Measurements from ENCODE around the gene GTF2A1L.
"Not testable (repeated sequence)": the region's sequence is repeated elsewhere in the genome, so short reads cannot be mapped to it uniquely, and the experiment has no call there.

Gene GTF2A1L

DNA sequence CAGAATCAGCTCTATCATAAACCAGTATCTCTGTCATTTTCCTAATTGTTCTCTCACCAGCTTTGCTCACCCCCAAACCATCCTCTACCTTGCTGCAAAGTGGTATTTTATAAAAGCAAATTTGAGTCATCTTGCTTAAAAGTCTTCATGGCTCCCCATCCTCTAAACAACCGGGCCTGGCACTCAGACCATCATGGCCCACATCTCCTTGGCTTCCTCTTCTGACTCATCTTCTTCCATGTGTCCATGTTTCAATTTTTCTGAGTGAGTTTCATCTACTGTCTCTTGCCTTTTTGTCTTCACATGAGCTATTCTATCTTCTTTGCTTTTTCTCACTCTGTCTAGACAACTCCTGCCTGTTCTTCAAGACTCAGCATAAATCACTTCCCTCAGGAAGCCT lies 79.2 kb downstream of the GTF2A1L start:
- DNase-seq (ENCODE audit: low read depth in 1 of 2, low spot score in 1 of 2), result no peak

DNA sequence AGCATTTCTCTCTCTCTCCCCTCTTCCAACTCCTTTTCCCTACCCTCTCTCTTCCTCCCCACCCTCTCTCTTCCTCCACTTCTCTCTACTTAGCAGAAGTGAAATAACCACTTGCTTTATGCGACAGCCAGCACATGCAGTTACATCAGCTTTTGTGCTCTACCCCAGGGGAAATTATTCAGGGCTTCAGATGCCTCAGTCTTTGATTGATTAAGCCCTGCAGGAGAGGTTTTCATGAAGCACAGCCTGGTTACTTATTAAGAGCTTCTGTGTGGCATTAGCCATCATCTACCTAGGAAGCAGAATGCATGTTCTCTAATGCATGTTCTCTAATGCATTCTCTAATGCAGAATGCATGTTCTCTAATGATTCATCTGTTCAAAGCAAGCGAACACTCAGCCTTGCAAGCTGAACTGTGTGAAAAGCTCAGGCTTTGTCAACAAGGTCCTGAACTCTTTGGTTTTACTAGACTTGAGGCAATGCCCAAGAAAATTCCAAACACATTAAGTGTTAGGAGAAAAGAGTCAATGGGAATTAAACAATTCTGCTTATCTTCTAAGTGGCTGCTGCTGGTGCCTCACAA lies 81.8 kb downstream of the GTF2A1L start:
- DNase-seq (ENCODE audit: low read depth in 1 of 2, low spot score in 1 of 2), result no peak

DNA sequence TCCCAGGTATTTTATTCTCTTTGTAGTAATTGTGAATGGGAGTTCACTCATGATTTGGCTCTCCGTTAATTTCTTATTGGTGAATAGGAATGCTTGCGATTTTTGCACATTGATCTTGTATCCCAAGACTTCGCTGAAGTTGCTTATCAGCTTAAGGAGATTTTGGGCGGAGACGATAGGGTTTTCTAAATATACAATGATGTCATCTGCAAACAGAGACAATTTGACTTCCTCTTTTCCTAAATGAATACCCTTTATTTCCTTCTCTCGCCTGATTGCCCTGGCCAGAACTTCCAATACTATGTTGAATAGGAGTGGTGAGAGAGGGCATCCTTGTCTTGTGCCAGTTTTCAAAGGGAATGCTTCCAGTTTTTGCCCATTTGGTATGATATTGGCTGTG lies 86.0 kb downstream of the GTF2A1L start:
- DNase-seq (ENCODE audit: low read depth in 1 of 2, low spot score in 1 of 2), result not testable (repeated sequence)

DNA sequence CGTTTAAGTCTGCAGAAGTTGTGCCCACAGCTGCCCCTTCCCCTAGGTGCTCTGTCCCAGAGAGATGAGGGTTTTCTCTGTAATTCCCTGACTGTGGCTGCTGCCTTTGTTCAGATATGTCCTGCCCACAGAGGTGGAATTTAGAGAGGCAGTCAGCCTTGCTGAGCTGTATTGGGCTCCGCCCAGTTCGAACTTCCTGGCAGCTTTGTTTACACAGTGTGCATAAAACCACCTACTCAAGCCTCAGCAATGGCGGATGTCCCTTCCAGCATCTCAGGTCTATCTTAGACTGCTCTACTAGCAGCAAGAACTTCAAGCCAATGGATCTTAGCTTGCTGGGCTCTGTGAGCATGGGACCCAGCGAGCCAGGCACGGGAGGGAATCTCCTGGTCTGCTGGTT lies 89.8 kb downstream of the GTF2A1L start:
- DNase-seq (ENCODE audit: low read depth in 1 of 2, low spot score in 1 of 2), result no peak

DNA sequence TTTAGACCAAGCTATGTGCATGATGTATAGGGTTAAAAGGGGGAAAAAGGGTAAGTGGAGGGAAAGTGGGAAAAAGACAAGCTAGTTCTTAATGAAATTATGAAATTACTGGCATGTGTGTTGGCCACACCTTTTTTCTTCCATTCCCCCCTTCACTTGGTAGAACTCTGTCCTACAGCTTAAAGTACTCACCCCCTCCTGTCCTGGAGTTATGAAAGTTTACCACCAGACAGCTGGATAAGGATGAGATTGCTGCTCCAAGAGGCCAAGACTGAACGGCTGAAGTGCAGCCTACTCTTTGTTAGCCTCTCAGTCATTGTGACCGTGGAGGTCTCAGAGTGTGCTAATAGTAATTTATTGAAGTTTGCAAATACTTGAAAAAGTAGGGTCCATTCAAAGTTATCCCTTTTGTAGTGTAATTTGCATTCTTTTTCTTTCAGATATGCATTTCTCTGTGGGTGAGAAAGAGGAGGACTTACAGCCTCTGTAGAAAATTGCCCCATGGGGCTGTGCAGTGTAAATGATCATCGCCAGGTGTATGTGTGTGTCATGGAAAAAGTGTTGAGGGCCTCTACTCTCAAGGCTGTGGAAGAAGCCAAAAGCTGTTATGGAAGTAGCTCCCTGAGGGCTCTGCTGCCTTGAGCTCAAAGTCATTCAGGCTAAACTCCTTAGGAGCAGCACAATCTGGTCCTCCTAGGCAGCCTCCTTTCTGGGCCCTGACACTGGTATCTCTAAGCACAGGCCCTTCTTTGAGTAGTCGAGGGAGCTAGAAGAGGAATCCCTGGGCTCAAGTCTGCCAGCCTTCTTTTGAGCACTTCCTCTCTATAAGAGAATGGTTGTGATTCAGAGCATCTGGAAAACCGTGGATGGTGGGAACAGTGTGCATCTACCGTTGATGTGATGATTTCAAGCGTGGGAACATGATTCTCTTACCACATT lies 91.7 kb downstream of the GTF2A1L start:
- DNase-seq (ENCODE audit: low read depth in 1 of 2, low spot score in 1 of 2), result no peak

DNA sequence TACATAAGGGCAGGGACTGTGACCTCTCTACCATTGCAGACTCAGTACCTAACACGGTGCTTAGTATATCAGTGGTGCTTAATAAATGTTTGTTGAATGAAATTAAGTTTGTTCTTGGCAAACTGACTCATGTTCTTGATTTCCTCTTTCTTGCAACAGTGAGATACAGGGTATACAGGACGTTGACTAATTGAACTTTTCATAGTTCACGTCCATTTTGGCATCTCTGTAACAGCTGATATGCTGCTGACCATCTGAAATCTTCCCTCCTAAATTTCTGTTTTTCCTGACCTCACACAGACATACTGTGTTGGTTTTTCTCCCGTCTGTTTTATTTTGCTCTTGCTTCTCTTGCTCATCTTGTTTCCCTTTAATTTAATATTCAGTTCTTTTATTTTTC lies 93.7 kb downstream of the GTF2A1L start:
- DNase-seq (ENCODE audit: low read depth in 1 of 2, low spot score in 1 of 2), result no peak

DNA sequence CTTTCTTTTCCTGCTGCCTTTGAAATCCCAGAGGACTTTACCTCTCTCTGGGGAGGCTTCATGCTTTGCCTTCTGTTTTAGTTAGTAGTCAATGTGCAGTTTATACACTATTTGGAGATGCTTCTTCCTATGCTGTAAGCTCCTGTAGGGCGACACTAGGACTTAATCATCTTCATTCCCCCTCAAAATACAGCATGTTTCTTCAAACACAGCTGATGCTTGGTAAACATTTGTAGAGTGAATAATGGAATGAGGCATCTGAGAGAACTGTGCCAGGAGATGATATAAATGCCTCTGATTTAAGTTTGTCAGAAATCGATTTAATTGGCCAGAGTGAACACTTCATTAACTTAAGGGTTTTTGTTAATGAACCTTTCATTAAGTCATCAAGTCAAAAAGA lies 94.5 kb downstream of the GTF2A1L start:
- DNase-seq (ENCODE audit: low read depth in 1 of 2, low spot score in 1 of 2), result no peak

DNA sequence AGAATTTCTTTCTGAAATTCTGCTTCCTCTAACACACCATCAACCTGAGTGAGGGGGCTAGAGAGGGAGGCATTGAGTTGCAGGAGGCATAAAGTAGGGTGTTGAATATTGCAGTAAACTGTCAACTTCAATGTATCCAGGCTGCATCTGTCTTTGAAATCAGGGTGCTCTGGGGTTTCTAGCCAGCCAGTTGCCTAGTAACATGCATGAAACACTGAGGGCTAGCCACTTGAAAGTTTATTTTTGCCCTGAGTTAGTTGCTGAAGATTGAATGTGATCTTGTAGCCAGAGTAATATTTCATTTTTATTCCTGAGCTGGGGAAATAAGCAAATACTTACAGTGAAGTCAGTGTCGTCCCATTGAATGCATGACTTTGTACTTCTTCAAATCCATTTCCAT lies 96.0 kb downstream of the GTF2A1L start:
- DNase-seq (ENCODE audit: low read depth in 1 of 2, low spot score in 1 of 2), result no peak

DNA sequence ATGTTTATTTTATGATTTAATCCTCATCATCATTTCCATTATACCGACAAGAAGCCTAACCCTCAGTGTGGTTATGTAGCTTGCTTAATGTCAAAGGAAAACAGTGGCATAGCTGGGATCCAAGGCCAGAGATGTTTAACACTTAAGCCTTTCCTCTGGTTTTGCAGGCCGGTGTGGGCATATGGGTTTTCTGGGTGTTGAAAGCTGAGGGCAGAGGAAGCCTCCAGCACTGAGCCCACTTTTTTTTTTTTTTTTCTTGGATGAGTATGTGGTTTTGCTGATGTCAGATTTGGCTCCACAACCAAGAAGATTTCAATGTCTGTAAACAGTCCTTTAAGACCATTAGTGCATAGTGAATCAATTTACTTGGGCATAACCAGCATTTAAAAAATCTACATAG lies 96.6 kb downstream of the GTF2A1L start:
- DNase-seq (ENCODE audit: low read depth in 1 of 2, low spot score in 1 of 2), result no peak

DNA sequence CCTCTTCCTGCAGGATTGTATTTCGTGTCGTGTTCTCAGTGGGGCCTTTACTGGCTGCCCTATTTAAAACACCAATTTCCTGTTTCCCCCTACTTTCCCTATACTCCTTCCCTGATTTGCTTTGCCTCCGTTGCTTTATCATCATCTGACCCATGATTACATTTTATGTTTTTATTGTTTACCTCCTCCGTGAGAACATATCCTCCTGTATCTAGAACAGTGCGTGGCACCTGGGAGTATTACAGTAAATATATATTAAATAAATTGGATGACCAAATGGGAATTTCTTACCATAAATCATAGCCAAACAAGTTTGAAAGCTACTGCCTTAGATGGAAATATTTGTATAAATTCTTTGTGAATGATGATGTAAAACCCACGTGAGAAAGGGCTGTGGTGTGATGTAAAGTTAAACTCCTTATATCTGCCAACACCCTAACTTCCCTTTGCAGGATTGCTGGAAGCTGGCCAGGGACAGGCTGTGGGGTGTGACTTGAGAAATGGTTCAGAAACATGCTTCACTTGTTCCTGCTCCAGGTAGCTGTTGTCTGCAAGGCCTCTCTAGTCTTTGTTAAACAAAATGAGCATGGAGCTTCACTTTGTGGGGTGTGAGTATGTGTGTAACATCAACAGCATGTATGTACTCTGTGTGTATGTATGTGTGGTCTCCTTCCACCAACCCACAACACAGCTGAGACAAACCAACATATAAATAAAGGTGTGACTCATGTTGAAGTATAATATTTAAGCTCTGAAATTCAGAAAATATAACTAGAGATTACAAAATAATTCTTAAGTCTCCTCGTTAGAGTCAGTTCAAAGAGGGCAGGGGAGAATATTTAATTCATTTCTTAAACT lies 97.6 kb downstream of the GTF2A1L start:
- DNase-seq (ENCODE audit: low read depth in 1 of 2, low spot score in 1 of 2), result no peak

DNA sequence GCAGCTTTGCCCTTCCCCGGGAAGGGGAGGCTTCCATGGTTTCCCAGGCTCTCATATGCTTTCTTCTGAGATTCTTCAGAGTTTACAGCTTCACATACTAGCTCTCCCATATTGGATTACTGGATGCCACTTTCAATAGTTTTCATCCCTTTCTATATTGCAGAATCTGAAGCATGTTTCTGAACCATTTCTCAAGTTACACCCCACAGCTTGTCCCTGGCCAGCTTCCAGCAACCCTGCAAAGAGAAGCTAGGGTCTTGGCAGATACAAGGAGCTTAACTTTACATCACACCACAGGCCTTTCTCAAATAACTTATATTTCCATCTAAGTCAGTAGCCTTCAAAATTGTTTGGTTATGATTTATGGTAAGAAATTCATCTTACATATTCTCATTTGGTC lies 98.3 kb downstream of the GTF2A1L start:
- DNase-seq (ENCODE audit: low read depth in 1 of 2, low spot score in 1 of 2), result no peak

DNA sequence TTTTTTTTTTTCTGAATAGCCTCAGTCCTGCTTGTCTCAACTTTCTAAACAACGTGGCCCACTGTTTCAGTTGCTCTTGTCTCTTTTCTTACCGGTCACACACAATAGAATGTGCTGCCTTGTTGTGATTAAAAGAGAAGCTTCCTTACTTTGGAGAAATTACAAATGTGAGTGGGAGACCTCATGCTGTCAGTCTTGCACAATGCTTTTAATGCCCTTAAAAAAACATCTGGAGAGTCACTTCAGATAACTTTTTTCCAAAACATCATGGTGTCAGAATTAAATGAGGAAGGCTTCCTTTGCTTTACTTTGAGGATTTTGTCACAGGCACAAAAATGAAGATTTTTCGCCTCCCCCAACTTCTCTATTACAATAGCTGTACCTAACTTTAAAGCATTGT lies 100.2 kb downstream of the GTF2A1L start:
- DNase-seq (ENCODE audit: low read depth in 1 of 2, low spot score in 1 of 2), result no peak

DNA sequence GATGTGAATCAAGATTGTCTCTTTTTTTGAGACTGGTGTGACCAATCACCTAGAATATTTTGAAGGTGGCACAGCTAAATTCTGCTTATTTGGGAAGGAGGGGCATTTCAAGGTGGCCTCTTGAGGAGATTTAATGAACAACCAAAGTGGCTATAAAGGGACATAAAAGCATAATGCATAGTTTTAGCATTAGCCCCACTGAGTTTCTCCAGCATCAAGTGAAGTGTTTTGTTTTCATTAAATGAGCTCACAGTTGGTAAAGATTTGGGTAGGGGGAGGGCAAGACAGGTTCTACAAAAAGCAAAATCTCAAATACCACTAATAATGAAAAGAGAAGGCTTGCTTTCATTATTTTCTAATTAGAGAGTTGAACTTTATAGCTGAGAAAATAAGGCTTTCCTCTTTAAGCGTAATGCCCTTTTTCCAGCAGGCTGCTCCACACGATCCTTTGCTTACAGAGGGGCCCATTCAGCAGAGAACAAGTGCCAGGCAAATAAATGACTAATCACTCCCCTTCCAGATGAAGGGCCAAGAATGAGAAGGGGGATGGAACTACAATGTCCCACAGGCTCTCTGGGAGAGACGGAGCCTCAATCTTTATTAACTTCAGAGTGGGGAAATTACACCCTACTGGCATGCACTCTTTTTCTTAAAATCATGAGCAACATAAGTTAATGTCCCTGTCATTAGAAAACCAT lies 102.0 kb downstream of the GTF2A1L start:
- DNase-seq (ENCODE audit: low read depth in 1 of 2, low spot score in 1 of 2), result no peak

DNA sequence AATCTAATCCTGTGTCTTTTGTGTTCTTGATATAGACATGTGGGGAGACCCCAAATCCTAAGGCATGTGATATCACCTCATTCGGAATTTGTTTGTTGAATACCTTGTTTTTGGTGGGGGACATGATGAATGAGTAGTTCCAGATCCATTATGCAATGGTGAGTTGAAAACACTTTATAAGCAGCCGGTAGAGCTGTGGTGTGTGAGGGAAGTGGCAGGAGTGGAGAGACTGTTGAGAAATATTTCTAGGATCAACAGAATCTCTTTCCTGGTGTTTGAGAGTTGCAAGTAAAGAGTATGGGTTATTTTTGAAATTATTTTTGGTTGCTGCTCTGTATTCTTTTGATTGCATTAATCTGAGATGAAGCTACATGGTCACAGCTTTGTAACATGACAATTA lies 103.5 kb downstream of the GTF2A1L start:
- no peak for DNase-seq (ENCODE audit: low read depth in 1 of 2, low spot score in 1 of 2)

DNA sequence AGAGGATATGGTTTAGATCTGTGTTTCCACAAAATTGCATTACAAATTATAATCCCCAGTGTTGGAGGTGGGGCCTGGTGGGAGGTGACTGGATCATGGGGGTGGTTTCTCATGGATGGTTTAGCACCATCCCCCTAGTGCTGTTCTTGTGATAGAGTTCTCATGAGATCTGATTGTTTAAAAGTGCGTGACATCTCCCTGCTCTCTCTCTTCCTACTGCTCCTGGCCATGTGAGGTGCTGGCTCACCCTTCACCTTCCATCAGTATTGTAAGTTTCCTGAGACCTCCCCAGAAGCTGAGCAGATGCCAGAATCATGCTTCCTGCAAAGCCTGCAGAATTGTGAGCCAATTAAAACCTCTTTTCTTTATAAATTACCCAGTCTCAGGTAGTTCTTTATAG lies 104.7 kb downstream of the GTF2A1L start:
- no peak for DNase-seq (ENCODE audit: low read depth in 1 of 2, low spot score in 1 of 2)

DNA sequence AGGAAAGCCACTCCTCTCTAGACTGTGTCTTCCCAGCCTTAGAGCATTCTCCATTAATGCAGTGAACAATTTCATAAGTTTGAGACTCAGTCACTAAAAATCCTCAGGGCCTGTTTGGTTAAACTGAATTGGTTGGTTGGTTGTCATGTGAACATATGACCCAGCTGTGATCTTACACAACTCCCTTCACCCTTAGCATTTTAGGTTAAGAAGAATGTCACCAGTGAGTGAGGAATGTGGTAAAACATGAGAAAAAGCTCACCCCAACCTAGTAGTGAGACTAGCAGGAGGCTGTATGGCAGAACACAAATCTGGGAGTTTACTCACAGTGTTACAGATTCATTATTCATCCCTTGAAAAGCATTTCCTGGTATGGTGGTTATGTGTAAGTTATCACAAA lies 105.5 kb downstream of the GTF2A1L start:
- no peak for DNase-seq (ENCODE audit: low read depth in 1 of 2, low spot score in 1 of 2)

DNA sequence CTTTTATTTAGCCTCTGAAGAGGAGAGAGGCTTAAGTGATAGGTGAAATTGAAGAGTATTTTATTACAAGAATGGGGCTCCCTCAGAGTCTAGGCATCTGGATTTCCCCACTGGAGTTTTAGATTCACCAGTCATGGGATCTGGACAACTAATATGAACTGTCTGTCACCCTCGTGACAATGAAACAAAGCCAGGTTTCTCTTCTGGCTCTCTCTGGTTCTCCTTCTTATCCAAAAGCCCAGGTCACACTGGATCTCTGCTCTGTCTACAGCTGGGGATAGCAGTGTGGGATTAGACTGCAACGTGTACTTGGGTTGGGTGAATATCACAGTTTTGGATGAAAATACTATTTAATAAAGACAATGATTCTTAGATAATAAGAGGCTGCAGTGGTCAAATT lies 106.6 kb downstream of the GTF2A1L start:
- DNase-seq (ENCODE audit: low read depth in 1 of 2, low spot score in 1 of 2), result no peak

DNA sequence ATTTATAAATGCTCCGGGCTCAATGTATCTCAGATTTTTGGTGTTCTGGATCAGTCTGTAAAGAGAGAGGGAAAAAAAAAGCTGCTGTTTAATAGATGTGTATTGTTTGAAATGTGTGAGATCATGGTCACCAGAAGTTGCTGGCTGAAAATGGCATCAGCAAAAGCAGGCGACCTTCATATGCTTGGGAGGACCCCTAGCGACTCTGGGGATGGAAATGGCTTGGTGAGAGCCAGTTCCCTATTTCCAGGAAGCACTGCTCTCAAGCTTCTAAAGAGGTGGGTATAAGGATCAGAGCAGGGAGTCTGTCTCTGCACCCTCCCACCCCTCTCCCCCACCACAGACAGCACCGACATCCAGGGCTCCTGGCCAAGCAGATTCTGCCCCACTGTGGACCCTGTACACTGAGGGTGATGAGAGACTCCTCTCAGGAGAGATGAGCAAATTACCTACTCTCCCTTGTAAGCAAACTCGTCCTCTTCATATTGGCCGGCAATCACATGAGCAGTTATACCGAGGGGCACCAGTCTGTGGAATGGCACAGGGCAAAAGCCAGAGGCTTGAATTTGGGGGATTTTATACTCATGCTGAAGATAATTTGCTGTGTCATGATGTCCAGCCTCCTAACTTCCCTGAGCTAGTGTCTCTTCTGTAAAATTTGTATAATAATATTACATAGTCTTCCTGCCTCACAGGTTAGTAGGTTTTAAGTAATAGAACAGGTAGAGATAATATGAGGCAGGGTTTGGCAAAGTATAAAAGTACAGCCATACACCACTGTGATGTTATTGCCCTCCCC lies 108.2 kb downstream of the GTF2A1L start:
- no peak for DNase-seq (ENCODE audit: low read depth in 1 of 2, low spot score in 1 of 2)

DNA sequence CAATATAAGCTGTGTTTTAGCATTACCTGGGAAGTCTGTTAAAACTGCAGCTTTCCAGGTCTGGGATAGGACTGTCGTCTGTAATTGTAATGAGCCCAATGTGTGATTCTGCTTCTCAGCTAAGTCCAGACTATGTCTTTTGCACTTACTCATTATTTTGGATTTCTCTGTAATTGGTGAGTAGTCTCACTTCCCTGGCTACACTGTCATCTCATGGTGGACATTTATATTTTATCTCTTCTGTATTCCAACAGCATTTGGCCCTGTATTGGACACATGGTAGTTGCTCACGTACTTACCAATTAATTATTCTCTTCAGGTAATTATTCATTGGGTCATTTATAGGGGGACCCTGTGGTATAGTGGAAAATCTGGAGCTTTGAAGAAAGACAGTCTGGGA lies 109.9 kb downstream of the GTF2A1L start:
- no peak for DNase-seq (ENCODE audit: low read depth in 1 of 2, low spot score in 1 of 2)

DNA sequence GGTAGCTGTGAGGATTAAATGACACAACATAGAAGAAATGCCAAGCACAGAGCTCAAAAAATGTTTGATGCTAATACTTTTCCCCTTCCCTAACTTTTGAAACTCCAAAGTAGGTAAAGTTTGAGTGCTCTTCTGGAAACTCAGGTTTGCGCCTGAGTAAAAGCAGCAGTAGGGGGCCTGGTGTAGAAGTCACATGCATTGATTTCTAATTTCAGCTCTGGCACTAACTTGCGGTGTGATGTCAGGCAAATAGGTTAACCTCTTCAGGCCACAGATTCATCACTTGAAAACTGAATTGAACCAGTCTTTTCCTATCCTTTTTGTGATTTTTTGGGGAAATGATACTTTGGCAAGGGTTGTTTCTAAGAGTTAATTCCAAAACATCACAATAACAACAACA lies 110.6 kb downstream of the GTF2A1L start:
- DNase-seq (ENCODE audit: low read depth in 1 of 2, low spot score in 1 of 2), result no peak
